ENCODE results near the gene ABCB1.

ABCB1 gene

DNA sequence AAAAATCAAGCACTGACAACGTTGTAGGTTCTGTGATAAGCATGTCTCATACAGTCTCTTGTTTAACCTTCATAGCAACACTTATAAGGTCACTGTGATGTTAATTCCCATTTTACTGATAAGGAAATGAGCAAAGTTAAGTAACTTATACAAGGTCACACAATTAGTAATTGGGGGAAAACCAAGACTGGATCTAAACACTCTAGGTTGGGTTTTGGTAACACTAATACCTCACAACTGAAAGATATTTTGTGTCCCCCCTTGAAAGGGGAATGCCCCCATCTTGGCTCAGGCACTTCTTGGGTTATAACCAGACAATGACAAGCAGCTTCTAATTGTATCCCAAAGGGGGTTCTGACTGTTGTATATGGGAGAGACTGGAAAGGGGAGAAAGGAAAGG is 89.2 kb downstream of the ABCB1 start:
- H3K4me3 ChIP-seq (ENCODE audit: low read depth in 1 of 2, low read length in 2 of 2), result no peak overlapping the region
- no peaks in the 10 kb centered on the region for H3K9me3 ChIP-seq (ENCODE audit: low read length)
- no peaks in the 10 kb centered on the region for H3K36me3 ChIP-seq (ENCODE audit: insufficient read depth, low read length)
- no peaks in the 10 kb centered on the region for H3K27me3 ChIP-seq (ENCODE audit: control insufficient read depth in 1 of 2, insufficient read depth in 2 of 2, low read length in 2 of 2)
- no peaks in the 10 kb centered on the region for H3K4me1 ChIP-seq (ENCODE audit: insufficient read depth, low read length)
- H3K27ac ChIP-seq (ENCODE audit: low read depth, low read length), result no peak overlapping the region
- H3K9ac ChIP-seq (ENCODE audit: low read length), result no peak overlapping the region

DNA sequence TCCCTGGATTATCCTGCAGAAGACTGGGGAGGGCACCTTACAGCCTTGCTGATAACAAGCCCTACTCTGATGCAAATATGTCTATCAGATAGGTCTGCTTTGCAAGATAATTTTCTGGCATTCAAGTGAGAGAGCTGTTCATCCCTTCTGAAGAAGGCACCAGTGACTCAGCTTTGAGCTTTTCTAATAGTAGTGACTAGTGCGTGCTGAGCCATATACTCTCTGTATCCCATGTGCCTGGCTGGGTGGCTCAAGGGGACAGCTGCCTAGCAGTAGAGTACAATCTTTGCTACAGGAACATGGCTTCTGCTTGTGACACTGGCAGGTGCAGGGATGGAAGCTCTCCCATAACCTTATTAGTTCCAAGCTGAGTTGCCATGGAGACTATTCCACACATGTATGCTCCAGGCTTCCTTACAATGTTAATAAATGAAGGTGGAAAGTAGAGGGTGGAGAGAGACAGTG is 90.2 kb downstream of the ABCB1 start:
- Histone ChIP-seq H3K27me3 (ENCODE audit: control insufficient read depth in 1 of 2, insufficient read depth in 2 of 2, low read length in 2 of 2) (no peaks in the 10 kb centered on the region), H3K9ac (ENCODE audit: low read length) (no peak overlapping the region), H3K4me1 (ENCODE audit: insufficient read depth, low read length) (no peaks in the 10 kb centered on the region), H3K9me3 (ENCODE audit: low read length) (no peaks in the 10 kb centered on the region), H3K4me3 (ENCODE audit: low read depth in 1 of 2, low read length in 2 of 2) (no peak overlapping the region), H3K27ac (ENCODE audit: low read depth, low read length) (no peak overlapping the region), H3K36me3 (ENCODE audit: insufficient read depth, low read length) (no peaks in the 10 kb centered on the region)

DNA sequence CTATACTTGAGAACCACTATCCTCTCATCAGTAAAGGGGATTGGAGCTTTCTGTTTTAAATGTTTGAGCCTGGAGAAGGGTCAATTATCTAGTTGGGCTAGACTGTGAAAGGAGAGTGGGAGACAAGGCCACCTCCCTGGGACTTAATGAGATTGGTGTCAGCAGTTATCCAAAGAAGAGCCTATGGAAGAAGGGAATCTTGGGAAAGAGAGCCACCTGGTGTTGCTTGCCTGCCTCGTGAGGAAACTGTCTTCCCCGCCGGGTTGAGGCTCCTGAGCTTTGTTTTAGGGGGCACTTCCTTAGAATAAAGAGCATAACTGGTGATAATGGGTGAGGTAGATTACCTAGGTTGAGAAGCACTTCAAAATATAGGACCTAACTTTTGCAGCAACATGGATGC is 93.2 kb downstream of the ABCB1 start:
- Histone ChIP-seq H3K9me3 (ENCODE audit: low read length) (no peaks in the 10 kb centered on the region), H3K9ac (ENCODE audit: low read length) (no peak overlapping the region), H3K36me3 (ENCODE audit: insufficient read depth, low read length) (no peaks in the 10 kb centered on the region), H3K27me3 (ENCODE audit: control insufficient read depth in 1 of 2, insufficient read depth in 2 of 2, low read length in 2 of 2) (no peaks in the 10 kb centered on the region), H3K4me1 (ENCODE audit: insufficient read depth, low read length) (no peaks in the 10 kb centered on the region), H3K27ac (ENCODE audit: low read depth, low read length) (no peak overlapping the region), H3K4me3 (ENCODE audit: low read depth in 1 of 2, low read length in 2 of 2) (no peak overlapping the region)

DNA sequence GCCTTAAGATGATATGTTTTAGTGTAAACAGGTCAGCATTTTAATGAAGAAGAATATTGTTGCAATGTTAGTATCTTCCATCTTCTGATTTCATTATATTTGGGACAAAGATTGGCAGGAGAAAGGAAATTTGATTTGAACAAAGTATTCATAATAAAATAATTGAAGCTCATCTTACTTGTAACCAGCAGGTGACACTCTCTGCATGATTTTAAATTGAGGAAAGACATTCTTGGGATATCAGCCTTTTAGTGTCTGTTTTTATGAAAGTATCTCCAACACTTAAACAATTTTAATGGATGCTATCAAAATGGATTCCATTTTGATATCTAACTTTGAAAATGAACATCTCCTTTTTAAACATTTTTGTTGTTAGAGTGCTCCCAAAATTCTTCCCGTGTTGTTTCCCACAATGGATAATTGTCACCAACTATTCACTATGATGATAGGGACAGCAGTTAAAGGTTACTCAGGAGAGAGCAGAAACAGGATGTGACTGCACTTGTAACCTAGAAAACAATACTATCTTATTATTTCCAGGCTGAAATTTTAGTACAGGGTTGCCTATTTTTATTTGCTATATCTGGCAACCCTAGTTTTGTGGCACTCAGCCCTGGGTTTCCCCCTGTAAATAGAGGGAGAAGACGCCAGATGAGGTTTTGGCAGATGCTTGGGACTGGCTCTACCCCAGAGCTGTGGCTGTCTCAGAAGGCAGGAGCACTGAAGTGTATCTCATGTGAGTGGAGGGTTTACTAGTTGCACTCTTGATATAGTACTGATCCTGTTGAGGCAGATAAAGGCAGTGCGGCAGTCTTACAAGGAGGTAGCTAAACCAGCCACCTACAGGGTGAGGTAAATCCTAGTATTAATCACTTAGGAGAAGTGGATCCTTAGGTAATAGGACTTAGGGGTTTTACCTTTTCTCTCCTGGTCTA is 94.2 kb downstream of the ABCB1 start:
- H3K27me3 ChIP-seq (ENCODE audit: control insufficient read depth in 1 of 2, insufficient read depth in 2 of 2, low read length in 2 of 2), result no peaks in the 10 kb centered on the region
- no peak overlapping the region for H3K27ac ChIP-seq (ENCODE audit: low read depth, low read length)
- H3K36me3 ChIP-seq (ENCODE audit: insufficient read depth, low read length), result no peaks in the 10 kb centered on the region
- H3K9me3 ChIP-seq (ENCODE audit: low read length), result no peaks in the 10 kb centered on the region
- no peak overlapping the region for H3K4me3 ChIP-seq (ENCODE audit: low read depth in 1 of 2, low read length in 2 of 2)
- no peaks in the 10 kb centered on the region for H3K4me1 ChIP-seq (ENCODE audit: insufficient read depth, low read length)
- no peak overlapping the region for H3K9ac ChIP-seq (ENCODE audit: low read length)

GRCh38 chr7:87505557-87506245 is 95.0 kb downstream of the ABCB1 start:
- Histone ChIP-seq H3K9ac (ENCODE audit: low read length) (no peak overlapping the region), H3K4me1 (ENCODE audit: insufficient read depth, low read length) (no peaks in the 10 kb centered on the region), H3K9me3 (ENCODE audit: low read length) (no peaks in the 10 kb centered on the region), H3K27ac (ENCODE audit: low read depth, low read length) (no peak overlapping the region), H3K27me3 (ENCODE audit: control insufficient read depth in 1 of 2, insufficient read depth in 2 of 2, low read length in 2 of 2) (no peaks in the 10 kb centered on the region), H3K4me3 (ENCODE audit: low read depth in 1 of 2, low read length in 2 of 2) (no peak overlapping the region), H3K36me3 (ENCODE audit: insufficient read depth, low read length) (no peaks in the 10 kb centered on the region)

- H3K4me3 ChIP-seq (ENCODE audit: low read depth in 1 of 2, low read length in 2 of 2), result no peak overlapping the region
- H3K9me3 ChIP-seq (ENCODE audit: low read length), result no peaks in the 10 kb centered on the region
- H3K27me3 ChIP-seq (ENCODE audit: control insufficient read depth in 1 of 2, insufficient read depth in 2 of 2, low read length in 2 of 2), result no peaks in the 10 kb centered on the region
- H3K36me3 ChIP-seq (ENCODE audit: insufficient read depth, low read length), result no peaks in the 10 kb centered on the region
- H3K9ac ChIP-seq (ENCODE audit: low read length), result no peak overlapping the region
- no peak overlapping the region for H3K27ac ChIP-seq (ENCODE audit: low read depth, low read length)
- no peaks in the 10 kb centered on the region for H3K4me1 ChIP-seq (ENCODE audit: insufficient read depth, low read length)
These were observed 95.6 kb downstream of the ABCB1 start for GRCh38 chr7:87505122-87505521.

- no peaks in the 10 kb centered on the region for H3K9me3 ChIP-seq (ENCODE audit: low read length)
- no peak overlapping the region for H3K4me3 ChIP-seq (ENCODE audit: low read depth in 1 of 2, low read length in 2 of 2)
- H3K4me1 ChIP-seq (ENCODE audit: insufficient read depth, low read length), result no peaks in the 10 kb centered on the region
- H3K36me3 ChIP-seq (ENCODE audit: insufficient read depth, low read length), result no peaks in the 10 kb centered on the region
- no peak overlapping the region for H3K9ac ChIP-seq (ENCODE audit: low read length)
- H3K27me3 ChIP-seq (ENCODE audit: control insufficient read depth in 1 of 2, insufficient read depth in 2 of 2, low read length in 2 of 2), result no peaks in the 10 kb centered on the region
- H3K27ac ChIP-seq (ENCODE audit: low read depth, low read length), result no peak overlapping the region
These were observed 101.2 kb downstream of the ABCB1 start for GRCh38 chr7:87499494-87499893.

DNA sequence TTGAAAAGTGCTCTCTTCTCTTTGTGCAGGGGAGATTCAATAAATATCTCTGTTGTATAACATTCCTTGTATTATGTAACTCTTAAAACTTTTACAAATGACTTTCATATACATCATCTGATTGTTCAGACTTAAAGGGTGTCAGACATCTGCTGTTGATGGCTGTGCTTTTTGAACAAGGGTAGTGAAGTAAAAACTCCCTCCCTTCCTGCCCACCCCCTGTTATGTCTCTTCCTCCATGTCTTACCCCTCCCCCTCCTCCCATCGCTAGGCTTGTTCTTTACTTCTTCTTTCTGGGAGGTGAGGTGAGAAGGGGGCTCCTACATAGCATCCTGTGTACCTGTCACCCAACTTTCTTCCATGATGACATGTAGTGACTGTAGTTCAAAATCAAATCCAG is 101.8 kb downstream of the ABCB1 start:
- no peak overlapping the region for H3K4me3 ChIP-seq (ENCODE audit: low read depth in 1 of 2, low read length in 2 of 2)
- H3K27me3 ChIP-seq (ENCODE audit: control insufficient read depth in 1 of 2, insufficient read depth in 2 of 2, low read length in 2 of 2), result no peaks in the 10 kb centered on the region
- no peak overlapping the region for H3K27ac ChIP-seq (ENCODE audit: low read depth, low read length)
- no peaks in the 10 kb centered on the region for H3K4me1 ChIP-seq (ENCODE audit: insufficient read depth, low read length)
- no peak overlapping the region for H3K9ac ChIP-seq (ENCODE audit: low read length)
- H3K9me3 ChIP-seq (ENCODE audit: low read length), result no peaks in the 10 kb centered on the region
- no peaks in the 10 kb centered on the region for H3K36me3 ChIP-seq (ENCODE audit: insufficient read depth, low read length)

- Histone ChIP-seq H3K27ac (ENCODE audit: low read depth, low read length) (no peak overlapping the region), H3K27me3 (ENCODE audit: control insufficient read depth in 1 of 2, insufficient read depth in 2 of 2, low read length in 2 of 2) (no peaks in the 10 kb centered on the region), H3K9me3 (ENCODE audit: low read length) (no peaks in the 10 kb centered on the region), H3K36me3 (ENCODE audit: insufficient read depth, low read length) (no peaks in the 10 kb centered on the region), H3K4me3 (ENCODE audit: low read depth in 1 of 2, low read length in 2 of 2) (no peak overlapping the region), H3K4me1 (ENCODE audit: insufficient read depth, low read length) (no peaks in the 10 kb centered on the region), H3K9ac (ENCODE audit: low read length) (no peak overlapping the region)
These were observed 103.2 kb downstream of the ABCB1 start for GRCh38 chr7:87497482-87497881.

GRCh38 chr7:87495366-87495765 is 105.3 kb downstream of the ABCB1 start:
- Histone ChIP-seq H3K27me3 (ENCODE audit: control insufficient read depth in 1 of 2, insufficient read depth in 2 of 2, low read length in 2 of 2) (no peaks in the 10 kb centered on the region), H3K9me3 (ENCODE audit: low read length) (no peaks in the 10 kb centered on the region), H3K4me1 (ENCODE audit: insufficient read depth, low read length) (no peaks in the 10 kb centered on the region), H3K4me3 (ENCODE audit: low read depth in 1 of 2, low read length in 2 of 2) (no peak overlapping the region), H3K36me3 (ENCODE audit: insufficient read depth, low read length) (no peaks in the 10 kb centered on the region), H3K9ac (ENCODE audit: low read length) (no peak overlapping the region), H3K27ac (ENCODE audit: low read depth, low read length) (no peak overlapping the region)

DNA sequence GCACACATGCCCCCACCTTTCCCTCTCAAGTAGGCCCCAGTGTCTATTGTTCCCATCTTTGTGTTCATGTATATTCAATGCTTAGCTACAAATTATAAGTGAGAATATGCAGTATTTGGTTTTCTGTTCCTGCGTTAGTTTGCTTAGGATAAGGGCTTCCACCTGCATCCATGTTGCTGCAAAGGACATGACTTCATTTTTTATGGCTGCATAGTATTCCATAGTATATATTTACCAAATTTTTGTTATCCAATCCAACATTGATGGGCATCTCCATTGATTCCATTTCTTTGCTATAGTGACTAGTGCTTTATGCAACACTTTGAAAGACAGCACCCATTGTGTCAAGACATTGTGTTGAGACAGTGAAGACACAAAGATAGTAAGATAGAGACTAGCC is 106.2 kb downstream of the ABCB1 start:
- Histone ChIP-seq H3K9me3 (ENCODE audit: low read length) (no peaks in the 10 kb centered on the region), H3K27me3 (ENCODE audit: control insufficient read depth in 1 of 2, insufficient read depth in 2 of 2, low read length in 2 of 2) (no peaks in the 10 kb centered on the region), H3K4me3 (ENCODE audit: low read depth in 1 of 2, low read length in 2 of 2) (no peak overlapping the region), H3K4me1 (ENCODE audit: insufficient read depth, low read length) (no peaks in the 10 kb centered on the region), H3K27ac (ENCODE audit: low read depth, low read length) (no peak overlapping the region), H3K9ac (ENCODE audit: low read length) (no peak overlapping the region), H3K36me3 (ENCODE audit: insufficient read depth, low read length) (no peaks in the 10 kb centered on the region)
